ENCODE measurements around the gene PRR14L.

The PRR14L gene

DNA sequence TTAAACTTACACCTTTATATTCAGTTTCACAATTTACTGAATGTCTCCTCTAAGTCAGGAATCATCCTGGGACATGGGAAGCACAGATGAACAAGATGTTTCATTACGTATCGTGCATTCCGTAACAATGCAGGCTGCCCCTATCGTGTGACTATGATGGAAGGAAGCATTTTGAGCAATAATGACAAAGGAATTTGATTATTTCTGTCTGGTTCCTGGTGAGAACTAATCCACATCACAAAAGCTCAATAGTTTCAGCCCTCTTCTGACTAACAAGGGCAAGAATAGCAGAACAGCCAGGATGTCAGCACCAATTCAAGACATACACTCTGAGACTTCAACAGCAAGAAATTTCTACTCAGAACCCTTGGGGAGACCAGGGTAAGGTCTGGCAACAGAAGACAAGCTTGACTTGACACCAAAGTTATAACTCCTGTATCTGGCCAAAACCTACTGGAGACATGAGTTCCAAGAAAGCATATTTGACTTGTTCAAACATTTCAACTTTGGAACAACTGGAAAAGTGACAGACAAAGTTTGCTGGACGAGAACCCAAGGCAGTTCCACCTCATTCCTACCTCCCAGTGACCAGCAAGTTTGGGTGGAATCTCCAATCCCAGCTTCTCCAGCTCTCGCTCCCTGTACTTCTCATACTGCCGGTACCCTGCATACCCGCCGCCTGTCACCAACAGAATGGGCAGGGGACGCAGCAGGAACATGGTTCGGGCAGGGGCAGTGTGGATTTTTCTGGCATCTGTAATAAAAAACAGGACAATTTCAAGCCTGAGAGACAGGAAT is 102.2 kb downstream of the PRR14L start:
- no peak for FAIRE-seq
- DNase-seq (ENCODE audit: insufficient read length, low spot score) = no peak

- no peak for FAIRE-seq
- no peak for DNase-seq (ENCODE audit: insufficient read length, low spot score)
Measured at GRCh38 chr22:31647066-31647465, 102.9 kb downstream of the PRR14L start.

GRCh38 chr22:31646186-31647019 is 103.5 kb downstream of the PRR14L start:
- DNase-seq (ENCODE audit: insufficient read length, low spot score) = no peak
- peak; percentile 73 for FAIRE-seq

- FAIRE-seq (peak; percentile 60), DNase-seq (ENCODE audit: insufficient read length, low spot score) (no peak)
Measured at GRCh38 chr22:31639436-31640039, 110.4 kb downstream of the PRR14L start.

- FAIRE-seq (peak; percentile 86), DNase-seq (ENCODE audit: insufficient read length, low spot score) (no peak)
Measured at GRCh38 chr22:31637891-31638618, 111.9 kb downstream of the PRR14L start.

DNA sequence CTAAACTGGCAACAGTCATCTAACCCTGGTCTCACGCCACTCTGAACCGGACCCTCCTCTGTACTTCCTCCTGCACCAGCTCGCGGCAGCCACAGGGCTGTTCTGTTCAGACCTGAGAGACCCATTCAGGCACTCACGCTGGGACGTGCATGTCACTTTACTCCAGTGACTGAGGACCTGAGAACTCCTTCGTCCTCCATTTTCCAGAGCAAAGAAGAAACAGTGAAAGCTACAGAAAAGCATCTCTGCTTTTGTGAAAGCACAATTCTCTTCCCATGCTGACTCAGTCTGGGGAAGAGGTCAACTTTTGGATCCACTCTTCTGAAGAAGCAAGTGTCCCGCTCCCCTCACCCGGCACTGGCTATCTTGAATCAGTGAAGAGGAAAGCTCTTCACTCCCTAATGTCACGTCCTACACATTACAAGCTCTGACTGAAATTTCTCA is 112.5 kb downstream of the PRR14L start:
- peak; percentile 93 for FAIRE-seq
- no peak for DNase-seq (ENCODE audit: insufficient read length, low spot score)

DNA sequence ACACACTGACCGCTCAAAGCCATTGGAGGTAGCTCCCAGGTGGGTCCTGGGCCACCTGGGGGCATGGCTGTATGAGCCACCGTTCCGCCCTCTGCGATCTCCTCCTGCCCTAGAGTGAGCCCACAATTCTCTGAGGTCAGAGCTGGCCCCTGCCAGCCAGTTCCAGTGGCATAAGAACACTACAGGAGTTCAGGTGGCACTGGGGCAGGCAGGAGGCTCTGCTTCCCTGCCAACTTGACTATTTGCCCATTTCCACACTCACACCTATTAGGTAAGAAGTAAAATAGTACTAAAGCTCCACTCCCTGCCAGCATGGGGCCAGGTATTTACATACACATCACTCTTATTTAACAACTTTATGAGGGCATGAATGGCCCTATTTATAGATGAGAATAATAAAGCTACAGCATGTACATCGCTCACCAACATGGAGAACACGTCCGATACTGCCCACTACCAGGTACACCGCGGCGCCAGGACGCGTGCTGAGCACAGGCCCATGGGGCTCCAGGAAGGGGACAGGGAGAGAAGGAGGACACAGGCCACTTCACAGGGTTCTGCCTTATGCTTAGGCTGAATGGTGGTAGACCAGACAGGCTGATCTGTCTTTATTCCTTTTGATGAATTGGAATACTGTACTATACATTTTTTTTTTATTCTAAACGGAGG is 114.2 kb downstream of the PRR14L start:
- DNase-seq (ENCODE audit: insufficient read length, low spot score) (no peak), FAIRE-seq (no peak)

DNA sequence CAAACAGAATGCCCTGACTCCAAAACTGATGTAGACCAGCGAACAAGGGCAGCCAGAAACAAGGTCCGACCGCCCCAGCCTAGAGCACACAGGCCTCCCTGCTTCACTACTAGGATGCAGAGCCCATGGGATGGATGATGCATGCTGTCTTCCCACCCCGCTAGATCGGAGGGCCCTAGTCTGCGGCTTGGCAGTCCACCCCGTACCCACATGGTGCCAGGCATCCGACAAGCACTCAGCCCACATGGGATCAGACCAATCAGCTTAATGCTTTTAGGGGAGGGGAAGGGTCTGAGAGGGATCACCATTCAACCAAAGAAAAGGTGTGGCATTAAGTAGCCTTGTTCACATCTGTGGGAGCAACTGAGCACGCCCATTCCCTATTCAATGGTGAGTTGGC is 118.5 kb downstream of the PRR14L start:
- no peak for FAIRE-seq
- no peak for DNase-seq (ENCODE audit: insufficient read length, low spot score)

Data from GM19239 (cell line).